HG03520 (cell line): ENCODE measurements around the gene C1QL4.

Experiments used
- ATAC-seq: cut with Tn5 transposase; IDR thresholded peaks from one replicate; pipeline ENCODE4 v1.9.1; 2021; ENCODE audit warnings: mild to moderate bottlenecking, moderate library complexity; ENCODE audit not compliant: unreplicated experiment

The C1QL4 gene

DNA sequence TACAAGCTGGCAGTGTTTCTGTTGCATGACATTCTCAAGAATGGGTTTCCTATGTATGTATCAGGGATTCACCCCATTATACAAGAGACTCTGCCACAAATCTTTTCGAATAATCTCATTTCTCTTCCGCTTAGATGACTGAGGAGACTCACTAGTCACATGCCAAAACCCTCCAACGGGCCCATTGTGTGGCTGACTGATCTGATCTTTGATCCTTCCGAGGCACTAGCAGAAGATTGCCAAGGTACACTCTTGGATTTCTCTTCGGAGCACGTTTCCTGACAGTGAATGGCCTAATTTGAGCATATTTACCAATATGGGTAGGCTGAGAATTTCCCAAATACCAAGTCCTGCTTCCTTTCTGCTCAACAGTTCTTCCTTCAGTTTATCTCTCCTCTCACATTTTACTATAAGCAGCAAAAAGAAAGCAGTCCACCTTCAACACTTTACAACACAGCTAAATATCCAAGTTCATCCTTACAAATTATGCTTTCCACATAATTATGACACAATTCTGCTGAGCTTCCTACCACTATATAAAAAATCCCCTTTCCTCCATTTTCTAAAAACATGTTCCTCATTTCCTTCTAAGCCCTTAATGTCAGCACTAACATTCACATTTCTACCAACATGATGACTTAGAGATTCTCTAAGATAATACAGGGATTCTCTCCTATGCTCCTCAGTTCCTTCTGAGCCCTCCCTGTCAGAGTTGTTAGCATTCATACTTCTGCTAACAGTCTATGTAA, 31.1 kb downstream of the C1QL4 start:
- ATAC-seq, result no peak

DNA sequence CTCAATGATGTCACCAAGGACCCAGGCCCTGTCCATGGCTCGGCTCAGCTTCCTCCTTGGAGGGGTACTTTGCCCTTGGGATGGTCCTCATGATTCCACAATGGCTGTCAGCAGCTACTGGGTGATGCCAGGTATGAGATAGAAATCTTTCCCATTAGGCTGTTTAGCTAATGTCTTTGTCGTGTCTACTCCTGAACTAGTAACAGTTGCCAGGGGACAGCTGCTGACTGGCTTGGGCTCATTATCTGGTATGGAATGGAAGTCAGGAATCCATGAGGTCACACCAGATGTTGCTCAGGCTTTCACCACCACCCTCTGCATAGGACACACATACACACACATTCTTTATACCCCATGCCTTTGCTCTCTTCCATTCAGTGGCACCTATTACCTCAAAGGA, 32.8 kb downstream of the C1QL4 start:
- ATAC-seq, result no peak

DNA sequence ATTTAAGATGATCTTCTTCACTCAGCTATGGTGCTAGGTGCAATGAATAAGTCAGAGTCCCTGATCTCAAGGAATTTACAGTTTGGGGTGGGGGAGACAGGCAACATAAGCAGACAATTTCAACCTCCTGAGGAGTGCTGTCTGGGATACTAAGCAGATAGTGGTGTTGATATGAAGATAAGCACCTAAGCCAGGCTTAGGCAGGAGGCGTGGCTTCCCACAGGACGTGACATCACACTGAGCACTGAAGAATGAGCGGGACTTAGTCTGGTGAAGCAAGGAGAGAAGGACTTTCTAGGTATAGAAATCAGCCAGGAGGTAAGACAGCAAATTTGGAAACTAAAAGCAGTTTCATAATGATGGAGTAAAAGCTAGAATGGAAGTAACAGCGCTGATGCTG, 35.2 kb downstream of the C1QL4 start:
- no peak for ATAC-seq

DNA sequence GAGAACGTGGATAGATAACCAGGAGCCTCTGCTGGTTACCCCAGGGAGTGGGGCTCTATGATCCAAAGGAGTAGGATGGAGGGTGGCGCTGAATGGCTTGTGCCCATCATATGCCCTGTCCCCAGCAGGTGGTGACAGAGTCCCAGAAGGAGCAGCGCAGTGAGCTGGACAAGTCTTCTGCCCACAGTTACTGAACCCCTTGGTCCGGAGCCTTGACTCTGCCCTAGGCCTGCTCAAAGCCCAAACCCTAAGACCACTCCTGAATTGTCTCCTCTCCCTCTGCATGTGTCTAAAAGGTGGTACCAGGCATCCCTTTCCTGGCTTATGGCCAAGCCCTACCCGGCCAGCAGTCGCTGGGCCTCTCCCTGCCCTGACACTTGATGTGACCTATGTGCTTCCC, 38.8 kb downstream of the C1QL4 start:
- no peak for ATAC-seq

DNA sequence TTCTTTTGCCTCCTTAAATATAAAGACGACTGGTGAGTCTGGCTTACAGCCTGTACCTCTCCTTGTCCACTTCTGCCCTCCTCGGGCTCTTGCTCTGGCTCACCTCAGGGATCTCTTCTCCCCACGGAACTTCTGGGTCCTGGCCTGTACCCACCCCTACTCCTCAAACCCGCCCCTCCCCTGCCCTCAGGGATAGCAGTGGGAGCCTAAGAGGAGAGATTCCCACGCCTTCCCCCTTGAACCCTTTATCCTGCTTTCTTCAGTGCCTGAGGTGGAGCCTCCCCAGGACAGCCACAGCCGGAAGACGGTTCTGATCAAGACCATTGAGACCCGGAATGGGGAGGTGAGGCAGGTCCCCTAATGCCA, 39.3 kb downstream of the C1QL4 start:
- no peak for ATAC-seq

DNA sequence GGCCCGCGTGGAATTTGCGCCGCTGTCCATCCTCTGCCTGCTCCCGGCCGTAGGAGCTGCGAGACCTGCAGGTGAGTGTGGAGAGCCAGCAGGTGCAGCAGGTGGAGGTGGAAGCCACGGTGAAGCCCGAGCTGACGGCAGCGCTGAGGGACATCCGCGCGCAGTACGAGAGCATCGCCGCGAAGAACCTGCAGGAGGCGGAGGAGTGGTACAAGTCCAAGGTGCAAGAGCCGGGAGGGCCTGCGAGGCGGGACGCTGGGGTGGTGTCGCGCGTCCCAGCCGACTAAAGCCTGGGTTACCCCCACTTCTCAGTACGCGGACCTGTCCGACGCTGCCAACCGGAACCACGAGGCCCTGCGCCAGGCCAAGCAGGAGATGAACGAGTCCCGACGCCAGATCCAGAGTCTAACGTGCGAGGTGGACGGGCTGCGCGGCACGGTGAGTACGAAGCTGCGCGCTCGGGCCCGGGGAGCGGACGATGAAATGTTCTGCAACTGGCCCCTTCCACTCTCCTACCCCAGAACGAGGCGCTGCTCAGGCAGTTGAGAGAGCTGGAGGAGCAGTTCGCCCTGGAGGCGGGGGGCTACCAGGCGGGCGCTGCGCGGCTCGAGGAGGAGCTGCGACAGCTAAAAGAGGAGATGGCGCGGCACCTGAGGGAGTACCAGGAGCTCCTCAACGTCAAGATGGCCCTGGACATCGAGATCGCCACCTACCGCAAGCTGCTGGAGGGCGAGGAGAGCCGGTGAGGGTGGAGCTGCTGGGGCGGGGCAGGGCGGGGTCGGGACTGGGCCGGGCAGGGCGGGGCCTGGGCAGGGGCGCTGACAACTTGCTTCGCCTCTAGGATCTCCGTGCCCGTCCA, 39.9 kb downstream of the C1QL4 start:
- no peak for ATAC-seq

DNA sequence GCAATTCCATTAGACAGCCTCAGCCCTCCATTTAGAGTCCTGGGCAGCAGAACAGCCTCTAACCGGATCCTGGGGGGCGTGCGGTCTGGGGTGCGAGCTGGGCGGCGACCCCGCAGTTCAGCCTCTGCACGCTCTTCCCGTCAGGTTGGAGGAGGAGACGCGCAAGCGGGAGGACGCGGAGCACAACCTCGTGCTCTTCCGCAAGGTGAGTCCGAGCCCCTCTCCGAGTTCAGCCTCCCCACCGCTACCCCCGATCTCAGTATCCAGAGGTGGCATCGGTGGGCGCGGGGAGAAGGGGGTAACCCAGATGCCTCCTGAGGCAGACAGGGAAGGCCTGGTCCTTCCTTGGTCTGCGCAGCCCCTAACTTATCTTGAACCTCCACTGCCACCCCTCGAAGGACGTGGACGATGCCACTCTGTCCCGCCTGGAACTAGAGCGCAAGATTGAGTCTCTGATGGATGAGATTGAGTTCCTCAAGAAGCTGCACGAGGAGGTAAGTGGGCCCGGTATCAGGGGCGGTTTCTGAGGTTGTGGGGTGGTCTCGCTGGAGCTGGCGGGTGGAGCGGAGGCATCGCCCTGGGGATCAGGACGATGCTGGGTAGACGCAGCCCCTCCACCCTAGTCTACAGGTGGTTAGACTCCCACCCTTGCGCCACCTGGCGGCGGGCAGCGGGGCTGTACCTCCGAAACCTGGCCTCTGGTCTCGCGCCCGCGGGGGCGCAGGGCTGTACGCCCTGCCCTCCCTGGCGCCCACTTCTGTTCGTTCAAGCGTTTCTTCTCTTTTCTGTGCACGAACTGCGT, 40.8 kb downstream of the C1QL4 start:
- no peak for ATAC-seq

DNA sequence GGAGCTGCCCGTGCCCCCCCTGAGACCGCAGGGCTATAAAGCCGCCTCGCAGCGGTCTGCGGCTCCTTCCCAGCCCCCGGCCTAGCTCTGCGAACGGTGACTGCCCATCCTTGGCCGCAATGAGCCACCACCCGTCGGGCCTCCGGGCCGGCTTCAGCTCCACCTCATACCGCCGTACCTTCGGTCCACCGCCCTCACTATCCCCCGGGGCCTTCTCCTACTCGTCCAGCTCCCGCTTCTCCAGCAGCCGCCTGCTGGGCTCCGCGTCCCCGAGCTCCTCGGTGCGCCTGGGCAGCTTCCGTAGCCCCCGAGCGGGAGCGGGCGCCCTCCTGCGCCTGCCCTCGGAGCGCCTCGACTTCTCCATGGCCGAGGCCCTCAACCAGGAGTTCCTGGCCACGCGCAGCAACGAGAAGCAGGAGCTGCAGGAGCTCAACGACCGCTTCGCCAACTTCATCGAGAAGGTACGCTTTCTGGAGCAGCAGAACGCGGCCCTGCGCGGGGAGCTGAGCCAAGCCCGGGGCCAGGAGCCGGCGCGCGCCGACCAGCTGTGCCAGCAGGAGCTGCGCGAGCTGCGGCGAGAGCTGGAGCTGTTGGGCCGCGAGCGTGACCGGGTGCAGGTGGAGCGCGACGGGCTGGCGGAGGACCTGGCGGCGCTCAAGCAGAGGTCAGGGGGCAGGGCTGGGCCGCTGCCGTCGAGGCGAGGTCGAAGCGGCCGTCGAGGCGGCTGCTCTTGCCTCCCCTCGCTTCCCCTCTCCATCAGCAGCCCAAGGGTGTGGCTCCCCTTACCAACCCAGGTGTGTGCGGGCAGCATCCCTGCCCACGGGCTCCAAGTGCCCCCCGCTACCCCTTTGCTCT, 41.7 kb downstream of the C1QL4 start, which contains the start of gene PRPH:
Gene PRPH, plus strand, starts transcription at position 66 of the 855 bp plus-strand sequence. Its CDS starts 54 bp downstream, at position 120.
- ATAC-seq, result no peak

DNA sequence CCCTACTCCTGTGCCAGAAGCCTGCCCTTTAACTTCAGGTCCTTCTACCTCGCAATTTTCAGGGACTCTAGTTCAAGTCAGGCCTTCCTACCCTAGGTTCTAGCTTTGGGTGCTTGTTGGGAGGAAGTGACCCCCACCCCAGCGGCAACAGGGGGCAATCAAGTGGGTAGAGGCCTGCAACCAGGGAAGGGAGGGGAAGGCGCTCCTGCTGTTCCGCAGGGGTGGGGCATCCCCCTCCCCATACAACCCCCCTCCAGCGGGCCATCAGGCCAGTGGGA, 42.2 kb downstream of the C1QL4 start:
- no peak for ATAC-seq

DNA sequence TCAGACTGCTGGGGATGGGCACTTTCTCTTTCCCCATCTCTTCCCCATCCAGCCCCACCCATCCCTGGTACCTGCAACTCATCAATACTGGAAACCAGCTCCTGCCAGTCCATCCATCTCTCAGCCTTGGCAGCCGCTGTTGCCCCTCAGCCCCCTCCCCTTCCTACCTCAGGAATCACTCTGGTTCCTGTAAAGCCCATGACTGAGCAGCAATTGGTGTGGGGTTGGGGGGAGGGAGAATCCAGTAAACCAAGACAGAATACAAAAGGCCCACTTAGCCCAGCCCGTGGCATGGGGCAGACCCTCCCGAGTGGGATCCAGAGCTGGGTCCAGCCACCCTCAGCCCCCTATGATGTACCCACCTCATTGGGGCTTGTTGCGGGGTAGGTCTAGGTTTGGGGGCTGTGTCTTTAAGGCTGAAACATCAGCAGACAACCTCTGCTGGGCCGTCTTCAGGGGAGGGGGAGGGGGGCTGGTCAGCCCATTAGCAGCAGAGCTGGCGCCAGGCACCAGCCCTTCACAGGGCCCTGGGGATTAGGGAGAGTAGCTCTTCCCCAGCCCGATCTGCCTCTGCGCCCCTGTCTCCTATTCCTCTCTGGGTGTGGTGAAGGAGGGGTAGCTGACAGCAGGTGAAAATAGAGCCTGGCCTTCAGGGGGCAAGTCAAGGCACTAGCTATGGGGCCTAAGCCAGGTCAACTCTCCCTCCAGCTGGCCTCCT, 42.7 kb downstream of the C1QL4 start:
- no peak for ATAC-seq

DNA sequence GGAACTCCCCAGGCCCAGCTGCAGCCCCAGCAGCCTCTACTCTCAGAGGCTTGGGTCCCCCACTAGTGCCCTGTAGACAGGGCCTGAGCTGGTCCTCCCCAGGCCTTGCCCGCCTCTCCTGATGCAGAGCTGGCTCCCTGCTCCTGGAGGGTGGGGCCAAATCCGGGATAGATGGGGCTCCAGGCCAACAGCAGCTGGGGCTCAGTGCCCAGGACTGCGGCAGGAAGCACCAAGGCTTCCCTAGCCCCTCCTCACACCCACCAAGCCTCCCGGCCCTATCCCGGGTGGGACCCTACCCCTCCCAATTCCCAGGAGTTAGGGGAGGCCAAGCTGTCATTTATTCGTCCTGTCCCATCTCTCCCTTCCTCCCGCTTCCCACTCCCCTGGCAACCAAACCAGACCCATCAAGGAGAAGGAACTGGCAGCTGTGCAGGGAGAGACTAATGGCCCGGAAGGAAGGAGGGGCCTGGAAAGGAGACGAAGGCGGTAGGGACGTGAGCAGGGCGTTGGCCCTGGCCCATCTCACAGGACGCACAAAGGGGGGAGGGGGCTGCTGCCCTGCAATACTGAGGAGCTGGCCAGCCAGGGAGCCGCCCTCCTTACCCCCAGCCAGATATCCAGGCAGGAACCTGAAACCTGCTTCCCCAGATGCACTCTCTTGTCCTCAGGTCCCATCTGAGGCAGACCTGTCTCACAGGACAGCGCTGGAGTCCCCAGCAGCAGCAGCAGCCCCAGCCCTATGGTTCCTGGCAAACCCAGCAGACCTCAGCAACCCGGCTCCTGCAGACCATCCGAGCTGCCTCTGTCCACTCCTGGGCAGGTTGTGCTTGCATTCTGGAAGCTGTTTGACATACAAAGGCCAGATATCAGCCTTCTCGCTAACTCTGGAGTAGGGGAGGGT, 43.7 kb downstream of the C1QL4 start:
- no peak for ATAC-seq

DNA sequence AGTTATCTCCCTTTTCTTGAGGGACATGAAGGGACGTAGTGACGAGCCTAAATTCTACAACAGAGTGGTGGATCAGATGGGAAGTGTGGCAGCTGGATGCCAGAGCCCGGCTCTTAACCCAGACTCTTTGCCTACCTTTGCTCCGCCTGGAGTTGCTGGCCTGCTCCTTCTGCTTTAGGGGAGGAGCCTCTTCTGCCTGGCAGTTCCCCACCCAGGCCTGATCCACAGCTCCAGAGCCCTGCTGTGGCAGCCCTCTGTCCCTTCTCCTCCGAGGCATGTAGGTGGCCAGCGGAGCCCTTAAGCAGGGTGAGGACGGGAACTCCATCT, 44.3 kb downstream of the C1QL4 start:
- no peak for ATAC-seq

DNA sequence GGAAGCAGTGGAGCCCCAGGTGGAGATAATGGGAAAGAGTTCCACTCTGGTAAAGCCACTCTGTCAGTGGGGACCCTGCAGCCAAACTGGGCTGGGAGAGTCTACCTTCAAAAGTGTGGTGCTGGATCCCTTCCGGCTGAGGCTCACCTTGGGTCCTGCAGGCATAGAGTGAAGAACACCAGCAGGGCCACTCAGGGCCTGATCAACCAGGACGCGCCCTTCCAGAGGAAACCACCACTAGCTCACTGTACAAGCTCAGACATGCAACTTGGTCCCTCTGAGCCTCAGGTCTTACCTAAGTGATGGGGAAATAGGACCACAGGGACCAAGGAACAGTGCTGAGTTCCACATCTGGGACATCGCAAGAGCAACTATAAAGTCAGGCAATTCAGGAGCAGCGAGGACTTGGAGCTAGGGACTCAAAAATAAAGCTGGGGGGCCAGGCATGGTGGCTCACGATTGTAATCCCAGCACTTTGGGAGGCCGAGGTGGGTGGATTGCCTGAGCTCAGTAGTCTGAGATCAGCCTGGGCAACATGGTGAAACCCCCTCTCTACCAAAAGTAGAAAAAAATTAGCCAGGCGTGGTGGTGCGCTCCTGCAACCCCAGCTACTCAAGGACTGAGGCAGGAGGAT, 47.9 kb downstream of the C1QL4 start:
- ATAC-seq, result no peak

DNA sequence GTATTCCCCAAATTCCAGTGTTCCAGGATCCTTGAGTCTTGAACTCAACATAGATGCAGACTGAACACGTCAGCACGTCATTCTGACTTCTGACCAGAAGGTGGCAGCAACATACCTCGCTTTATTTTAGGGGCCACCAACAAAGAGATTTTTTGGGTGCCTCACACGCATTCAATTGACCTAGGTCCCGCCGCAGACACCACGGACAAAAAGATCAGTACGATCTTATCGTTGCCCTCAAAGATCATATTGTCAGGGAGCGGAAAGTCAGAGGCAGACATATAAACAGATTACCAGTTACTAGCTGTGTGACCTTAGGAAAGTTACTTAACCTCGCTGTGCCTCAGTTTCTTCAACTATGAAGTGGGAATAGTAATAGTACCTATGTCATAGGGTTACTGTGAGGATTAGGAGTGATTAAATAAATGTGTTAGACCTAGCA, 48.6 kb downstream of the C1QL4 start:
- no peak for ATAC-seq

DNA sequence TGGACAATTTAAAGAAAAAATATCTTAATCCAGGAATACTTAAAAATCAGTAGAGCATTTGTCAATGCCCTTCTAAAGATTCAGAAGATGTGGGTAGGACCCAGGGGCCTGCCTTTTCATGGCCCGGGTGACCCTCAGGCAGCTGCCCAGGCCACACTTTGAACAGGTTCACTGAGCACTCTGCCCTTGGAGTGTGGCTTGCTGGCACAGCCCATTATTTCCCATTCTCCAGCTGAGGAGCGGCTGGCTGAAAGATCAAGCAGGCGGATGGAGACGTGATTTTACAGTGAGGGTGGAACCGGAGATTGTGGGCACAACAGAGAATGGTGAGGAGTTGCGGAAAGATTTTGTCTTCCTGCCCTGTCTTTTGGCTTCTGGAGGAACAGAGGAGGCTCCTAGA, 49.1 kb downstream of the C1QL4 start:
- no peak for ATAC-seq

DNA sequence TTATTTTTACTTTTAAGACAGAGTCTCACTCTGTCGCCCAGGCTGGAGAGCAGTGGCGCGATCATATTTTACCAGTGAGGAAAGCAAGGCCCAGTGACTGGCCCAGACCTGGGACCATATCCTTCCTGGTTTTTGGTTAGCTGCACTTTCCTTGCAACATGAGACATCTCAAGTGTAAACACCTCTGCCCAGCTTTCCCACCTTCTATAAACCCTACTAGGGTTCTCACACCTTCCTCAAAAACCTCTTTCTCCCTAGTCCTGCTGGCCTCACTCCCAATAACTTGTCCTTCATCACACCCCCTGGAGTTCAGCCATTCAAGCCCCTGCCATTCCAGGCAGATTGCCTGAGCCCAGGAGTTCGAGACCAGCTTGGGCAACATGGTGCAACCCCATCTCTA, 52.3 kb downstream of the C1QL4 start:
- ATAC-seq, result no peak

DNA sequence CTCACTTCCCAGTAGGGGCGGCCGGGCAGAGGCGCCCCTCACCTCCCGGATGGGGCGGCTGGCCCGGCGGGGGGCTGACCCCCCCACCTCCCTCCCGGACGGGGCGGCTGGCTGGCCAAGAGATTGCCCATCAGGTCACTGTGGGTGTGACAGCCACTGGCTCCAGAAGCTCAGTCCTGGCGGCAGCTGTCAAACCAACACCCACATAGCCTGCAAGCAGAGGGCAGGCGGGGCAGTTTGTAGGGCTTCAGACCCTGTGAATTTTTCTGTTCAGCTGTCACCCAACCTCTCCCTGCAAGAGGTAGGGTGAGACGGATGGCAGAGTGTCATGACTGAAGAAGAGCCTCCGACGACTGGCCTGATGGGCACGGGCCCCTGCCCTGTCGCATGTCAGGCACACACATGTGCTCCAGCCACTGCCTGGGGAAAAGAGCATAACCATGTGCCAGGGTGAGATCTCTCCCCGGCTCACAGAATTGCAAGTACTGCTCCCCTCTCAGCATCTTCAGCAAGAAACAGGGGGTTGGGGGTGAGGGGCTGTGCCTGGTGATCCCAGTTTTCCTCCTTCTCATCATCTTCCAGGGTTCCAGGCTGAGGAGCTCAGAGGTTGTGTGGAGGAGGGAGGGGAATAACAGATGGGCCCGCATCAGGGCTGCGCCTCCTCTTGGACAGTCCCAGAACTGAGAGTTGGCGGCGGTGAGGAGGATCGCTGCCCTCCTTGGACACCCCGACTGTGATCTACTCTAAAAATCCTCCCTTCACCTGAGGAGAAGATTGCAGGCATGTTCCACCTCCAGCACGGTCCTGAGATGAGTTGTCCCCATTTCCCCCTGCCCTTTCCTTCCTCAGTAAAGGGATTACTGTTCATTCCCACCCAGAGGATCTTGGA, 53.2 kb downstream of the C1QL4 start:
- no peak for ATAC-seq
